Measurements from ENCODE around the gene HLTF. TPM values are rescaled to one million over a fixed set of nuclear protein-coding genes. Genes with fewer than 3 reads are reported as not detected.
A peak's percentile ranks its signal among the peaks of the same experiment; 100 is the strongest.
"Not testable (repeated sequence)": the region's sequence is repeated elsewhere in the genome, so short reads cannot be mapped to it uniquely, and the experiment has no call there.

HLTF gene
- total RNA-seq, 1 donor from 2014 or later, result 20.0 TPM

- no peak for DNase-seq
- intact Hi-C loops (cut with DNase I), result loop anchor here (10.0 kb wide), 1 partner anchor 370 kb away; no protein-coding TSS in a partner anchor
- TF ChIP-seq CTCF (IDR thresholded peaks at IDR 0.05), result no peak
- H3K4me1 ChIP-seq, result no peaks in the 10 kb centered on the region
- H3K27ac ChIP-seq, result no peak overlapping the region
- H3K9me3 ChIP-seq, result no peaks in the 10 kb centered on the region
- H3K4me3 ChIP-seq, result no peak overlapping the region
- no peaks in the 10 kb centered on the region for H3K36me3 ChIP-seq
- no peak for ATAC-seq
- H3K27me3 ChIP-seq, result no peaks in the 10 kb centered on the region
Measured at GRCh38 chr3:149114458-149114857, 28.1 kb upstream of the HLTF start.

GRCh38 chr3:149104484-149104883, 18.2 kb upstream of the HLTF start:
- ATAC-seq, result no peak
- no peaks in the 10 kb centered on the region for H3K9me3 ChIP-seq
- H3K36me3 ChIP-seq, result no peaks in the 10 kb centered on the region
- no peaks in the 10 kb centered on the region for H3K27me3 ChIP-seq
- DNase-seq, result no peak
- TF ChIP-seq CTCF (IDR thresholded peaks at IDR 0.05), result no peak
- H3K27ac ChIP-seq, result no peak overlapping the region
- H3K4me1 ChIP-seq, result no peaks in the 10 kb centered on the region
- intact Hi-C loops (cut with DNase I), result no loop called here
- no peak overlapping the region for H3K4me3 ChIP-seq

GRCh38 chr3:149101641-149102040, 15.3 kb upstream of the HLTF start:
- no peaks in the 10 kb centered on the region for H3K27me3 ChIP-seq
- no peaks in the 10 kb centered on the region for H3K36me3 ChIP-seq
- intact Hi-C loops (cut with DNase I), result no loop called here
- TF ChIP-seq CTCF (IDR thresholded peaks at IDR 0.05), result no peak
- no peaks in the 10 kb centered on the region for H3K9me3 ChIP-seq
- no peak for ATAC-seq
- DNase-seq, result no peak
- no peaks in the 10 kb centered on the region for H3K4me1 ChIP-seq
- no peak overlapping the region for H3K4me3 ChIP-seq
- no peak overlapping the region for H3K27ac ChIP-seq

GRCh38 chr3:149101154-149101553, 14.8 kb upstream of the HLTF start:
- no peaks in the 10 kb centered on the region for H3K9me3 ChIP-seq
- ATAC-seq (no peak), DNase-seq (no peak)
- H3K4me3 ChIP-seq, result no peak overlapping the region
- intact Hi-C loops (cut with DNase I), result no loop called here
- H3K27ac ChIP-seq, result no peak overlapping the region
- H3K27me3 ChIP-seq, result no peaks in the 10 kb centered on the region
- no peak for TF ChIP-seq CTCF (IDR thresholded peaks at IDR 0.05)
- H3K36me3 ChIP-seq, result no peaks in the 10 kb centered on the region
- H3K4me1 ChIP-seq, result no peaks in the 10 kb centered on the region

GRCh38 chr3:149097987-149098386, 11.7 kb upstream of the HLTF start:
- H3K4me3 ChIP-seq; DNase-seq; H3K27me3 ChIP-seq; H3K27ac ChIP-seq; ATAC-seq; H3K9me3 ChIP-seq; intact Hi-C loops (cut with DNase I); H3K4me1 ChIP-seq; H3K36me3 ChIP-seq: not testable (repeated sequence)

GRCh38 chr3:149095487-149095886, 9.2 kb upstream of the HLTF start:
- no peaks in the 10 kb centered on the region for H3K4me1 ChIP-seq
- H3K9me3 ChIP-seq, result no peaks in the 10 kb centered on the region
- intact Hi-C loops (cut with DNase I), result no loop called here
- no peaks in the 10 kb centered on the region for H3K36me3 ChIP-seq
- H3K27ac ChIP-seq, result no peak overlapping the region
- peak; percentile 65 for ATAC-seq
- DNase-seq, result no peak
- no peak overlapping the region for H3K4me3 ChIP-seq
- H3K27me3 ChIP-seq, result no peaks in the 10 kb centered on the region
- TF ChIP-seq CTCF (IDR thresholded peaks at IDR 0.05), result no peak

Data from upper lobe of right lung (tissue), 1 donor.